RWPE2 (cell line): ENCODE measurements around the gene SHOC2.

Source experiments
- ATAC-seq: fragments of 200-7000 bp; cut with Tn5 transposase; 3 replicates; pipeline ENCODE4 v1.9.1; 2021; ENCODE audit warnings: low read depth
- DNase-seq: peaks from one replicate; pipeline ENCODE4 v3.0.0-alpha.2; 2020; ENCODE audit warnings: low spot score
- H3K27ac ChIP-seq: fragments of 450-650 bp; 2 replicates; pipeline ENCODE4 v1.5.1; 2017; ENCODE audit warnings: mild to moderate bottlenecking; ENCODE audit not compliant: poor library complexity, severe bottlenecking
- H3K27me3 ChIP-seq: fragments of 250-450 bp; sonication (Bioruptor Pico); 2 replicates; pipeline ENCODE4 v1.5.1; 2021; ENCODE audit warnings: mild to moderate bottlenecking, moderate library complexity; ENCODE audit not compliant: insufficient read depth, poor library complexity, severe bottlenecking
- H3K36me3 ChIP-seq: fragments of 250-450 bp; sonication (Bioruptor Pico); 2 replicates; pipeline ENCODE4 v1.5.1; 2020; ENCODE audit warnings: low read depth, mild to moderate bottlenecking, moderate library complexity
- H3K4me1 ChIP-seq: fragments of 250-450 bp; sonication (Bioruptor Pico); 2 replicates; pipeline ENCODE4 v1.5.1; 2021; ENCODE audit warnings: mild to moderate bottlenecking, moderate library complexity; ENCODE audit not compliant: insufficient read depth, poor library complexity, severe bottlenecking
- H3K4me3 ChIP-seq: fragments of 250-450 bp; sonication (Bioruptor Pico); 2 replicates; pipeline ENCODE4 v1.5.1; 2021; ENCODE audit warnings: mild to moderate bottlenecking, moderate library complexity; ENCODE audit not compliant: severe bottlenecking
- H3K9me3 ChIP-seq: fragments of 250-450 bp; sonication (Bioruptor Pico); 2 replicates; pipeline ENCODE4 v1.5.1; 2021; ENCODE audit warnings: mild to moderate bottlenecking, moderate library complexity; ENCODE audit not compliant: severe bottlenecking
- TF ChIP-seq, protein P1 (sequence below): fragments of 450-650 bp; IDR thresholded peaks from one replicate; pipeline ENCODE4 v1.5.1; 2017; ENCODE audit warnings: mild to moderate bottlenecking, moderate library complexity; ENCODE audit not compliant: poor library complexity, severe bottlenecking

Gene SHOC2

DNA sequence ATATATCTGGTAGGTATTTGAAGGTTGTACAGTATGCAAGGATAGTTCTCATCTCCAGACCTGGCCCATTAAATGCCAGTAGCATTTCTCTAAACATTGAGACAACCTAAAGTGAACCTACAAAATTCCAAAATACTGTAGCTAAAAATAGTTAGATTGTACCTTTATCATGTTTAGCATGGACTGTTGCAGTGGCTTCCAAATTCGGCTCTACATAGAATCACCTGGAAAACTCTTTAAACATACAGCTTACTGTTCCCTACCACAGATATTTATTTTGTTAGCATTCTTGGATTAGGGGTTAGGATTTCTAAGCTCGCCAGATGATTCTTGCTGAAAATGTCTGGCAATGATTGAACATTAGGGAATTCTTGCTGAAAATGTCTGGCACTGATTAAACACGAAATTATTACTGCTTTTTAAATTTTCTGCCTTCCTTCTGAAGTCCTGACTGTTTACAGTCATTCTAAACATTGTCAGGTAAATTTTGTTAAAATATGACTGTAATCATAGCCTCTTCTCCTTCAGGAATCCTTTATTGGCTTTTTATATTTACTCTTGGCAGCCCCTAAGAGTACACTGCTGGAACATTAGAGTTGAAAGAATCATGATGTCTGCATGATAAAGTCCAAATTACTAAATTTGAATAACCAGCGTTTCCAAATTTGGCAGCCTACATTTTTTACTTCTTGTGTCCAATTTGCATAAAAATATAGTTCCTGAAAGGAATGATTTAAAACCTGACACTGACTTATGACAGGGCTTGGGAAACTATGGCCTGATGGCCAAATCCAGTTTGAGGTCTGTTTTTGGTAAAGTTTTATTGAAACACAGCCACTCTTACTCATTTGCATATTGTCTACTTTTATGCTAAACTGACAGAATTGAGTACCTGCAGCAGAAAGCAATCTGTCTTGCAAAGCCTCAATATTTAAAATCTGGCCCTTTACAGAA, 40.3 kb downstream of the SHOC2 start:
- Histone ChIP-seq H3K36me3 (0 out of 2 replicates have a peak, but pooled peaks cover under 1% of the 10 kb centered on the region), H3K27me3 (no peaks in the 10 kb centered on the region), H3K9me3 (no peaks in the 10 kb centered on the region), H3K27ac (no peak overlapping the region), H3K4me3 (no peak overlapping the region), H3K4me1 (no peaks in the 10 kb centered on the region)
- TF ChIP-seq, protein P1, sequence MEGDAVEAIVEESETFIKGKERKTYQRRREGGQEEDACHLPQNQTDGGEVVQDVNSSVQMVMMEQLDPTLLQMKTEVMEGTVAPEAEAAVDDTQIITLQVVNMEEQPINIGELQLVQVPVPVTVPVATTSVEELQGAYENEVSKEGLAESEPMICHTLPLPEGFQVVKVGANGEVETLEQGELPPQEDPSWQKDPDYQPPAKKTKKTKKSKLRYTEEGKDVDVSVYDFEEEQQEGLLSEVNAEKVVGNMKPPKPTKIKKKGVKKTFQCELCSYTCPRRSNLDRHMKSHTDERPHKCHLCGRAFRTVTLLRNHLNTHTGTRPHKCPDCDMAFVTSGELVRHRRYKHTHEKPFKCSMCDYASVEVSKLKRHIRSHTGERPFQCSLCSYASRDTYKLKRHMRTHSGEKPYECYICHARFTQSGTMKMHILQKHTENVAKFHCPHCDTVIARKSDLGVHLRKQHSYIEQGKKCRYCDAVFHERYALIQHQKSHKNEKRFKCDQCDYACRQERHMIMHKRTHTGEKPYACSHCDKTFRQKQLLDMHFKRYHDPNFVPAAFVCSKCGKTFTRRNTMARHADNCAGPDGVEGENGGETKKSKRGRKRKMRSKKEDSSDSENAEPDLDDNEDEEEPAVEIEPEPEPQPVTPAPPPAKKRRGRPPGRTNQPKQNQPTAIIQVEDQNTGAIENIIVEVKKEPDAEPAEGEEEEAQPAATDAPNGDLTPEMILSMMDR: no peak
- DNase-seq (no peak), ATAC-seq (no peak)

DNA sequence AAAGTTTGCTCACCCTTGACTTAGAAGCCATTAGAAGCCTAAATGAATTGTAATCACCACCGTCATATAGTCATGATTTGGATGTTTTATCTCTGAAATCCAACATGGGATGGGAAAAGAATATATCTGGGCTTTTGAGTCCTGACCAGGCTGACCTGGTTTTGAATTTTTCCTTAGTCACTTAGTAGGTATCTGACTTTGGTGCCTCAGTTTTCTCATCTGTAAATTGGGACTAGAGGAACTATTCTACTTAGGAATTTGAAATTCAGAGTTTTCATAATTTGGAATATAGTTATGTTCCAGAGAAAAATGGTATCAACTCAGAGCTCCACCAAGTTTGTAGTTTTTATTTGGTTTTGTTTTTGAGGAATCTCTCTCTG, 40.9 kb downstream of the SHOC2 start:
- no peak for ATAC-seq

DNA sequence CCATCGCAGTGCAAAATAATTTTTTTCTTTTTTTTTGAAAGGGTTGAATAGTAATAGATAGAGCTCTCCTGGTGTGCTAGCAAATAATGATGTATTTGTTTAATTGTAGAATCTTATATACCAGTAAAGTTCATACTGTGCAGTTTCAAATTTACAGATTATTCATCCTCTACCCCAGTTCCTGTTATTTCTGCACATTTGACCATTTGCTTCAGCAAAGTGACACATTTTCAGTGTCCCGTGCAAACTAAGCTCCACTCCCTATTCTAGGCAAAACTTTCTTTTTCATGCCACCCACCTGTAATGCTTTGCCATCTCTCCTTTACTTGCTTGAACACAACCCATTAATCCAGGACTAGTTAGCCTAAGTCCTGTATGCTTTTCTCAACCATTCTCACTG, 43.0 kb downstream of the SHOC2 start:
- H3K27ac ChIP-seq: no peak overlapping the region
- TF ChIP-seq, protein P1: no peak
- ATAC-seq (no peak), DNase-seq (no peak)
- H3K36me3 ChIP-seq: peaks cover 16% of the 10 kb centered on the region
- no peak overlapping the region for H3K4me3 ChIP-seq
- H3K9me3 ChIP-seq: no peaks in the 10 kb centered on the region
- H3K4me1 ChIP-seq: peaks cover 3% of the 10 kb centered on the region
- H3K27me3 ChIP-seq: no peaks in the 10 kb centered on the region

More for the DNA sequence above, 40.9 kb downstream of the SHOC2 start:
- no peaks in the 10 kb centered on the region for H3K4me1 ChIP-seq
- no peak overlapping the region for H3K27ac ChIP-seq
- 0 out of 2 replicates have a peak, but pooled peaks cover 7% of the 10 kb centered on the region for H3K36me3 ChIP-seq
- H3K4me3 ChIP-seq: no peak overlapping the region
- TF ChIP-seq, protein P1: no peak
- no peaks in the 10 kb centered on the region for H3K9me3 ChIP-seq
- no peaks in the 10 kb centered on the region for H3K27me3 ChIP-seq
- DNase-seq: no peak

DNA sequence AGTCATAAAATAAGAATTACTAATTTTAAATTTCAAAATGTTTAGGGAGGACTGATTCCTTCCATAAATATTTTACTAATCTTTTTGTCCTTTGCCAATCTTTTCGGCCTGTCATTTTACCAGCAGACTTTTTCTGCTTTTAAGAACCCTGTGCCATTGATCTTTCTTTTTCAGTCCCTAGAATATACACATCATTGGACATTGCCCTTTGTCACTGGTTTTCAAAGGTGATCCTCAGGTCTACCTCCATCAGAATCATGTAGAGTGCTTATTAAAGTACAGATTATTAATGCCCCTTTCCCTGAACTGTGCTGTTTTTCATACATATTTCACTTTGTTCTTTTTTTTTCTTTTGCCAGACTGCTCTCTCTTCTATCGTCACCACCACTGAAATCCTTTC, 43.8 kb downstream of the SHOC2 start:
- Histone ChIP-seq H3K4me3 (no peak overlapping the region), H3K27ac (no peak overlapping the region), H3K4me1 (peaks cover 3% of the 10 kb centered on the region), H3K36me3 (peaks cover 16% of the 10 kb centered on the region), H3K27me3 (no peaks in the 10 kb centered on the region), H3K9me3 (no peaks in the 10 kb centered on the region)
- TF ChIP-seq, protein P1: no peak
- DNase-seq: no peak
- ATAC-seq: no peak

DNA sequence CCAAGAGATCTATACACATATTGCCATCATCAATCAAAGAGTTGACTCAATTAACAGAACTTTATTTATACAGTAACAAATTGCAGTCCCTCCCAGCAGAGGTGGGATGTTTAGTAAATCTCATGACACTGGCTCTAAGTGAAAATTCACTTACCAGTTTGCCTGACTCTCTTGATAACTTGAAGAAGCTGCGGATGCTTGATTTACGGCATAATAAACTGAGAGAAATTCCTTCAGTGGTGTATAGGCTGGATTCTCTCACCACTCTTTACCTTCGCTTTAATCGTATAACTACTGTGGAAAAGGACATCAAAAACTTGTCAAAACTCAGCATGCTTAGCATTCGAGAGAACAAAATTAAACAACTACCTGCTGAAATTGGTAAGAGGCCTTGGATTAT, 45.3 kb downstream of the SHOC2 start:
- TF ChIP-seq, protein P1: no peak
- H3K36me3 ChIP-seq: peaks cover 16% of the 10 kb centered on the region
- H3K27ac ChIP-seq: no peak overlapping the region
- H3K4me3 ChIP-seq: no peak overlapping the region
- DNase-seq (no peak), ATAC-seq (no peak)
- no peaks in the 10 kb centered on the region for H3K9me3 ChIP-seq
- peaks cover 3% of the 10 kb centered on the region for H3K4me1 ChIP-seq
- no peaks in the 10 kb centered on the region for H3K27me3 ChIP-seq
